Common myeloid progenitor, CD34-positive (primary cell): Measurements from ENCODE around the gene POU3F4. TPM values are rescaled to one million over a fixed set of nuclear protein-coding genes. Genes with fewer than 3 reads are reported as not detected.

Experiments used
- CTCF ChIA-PET: fragments of 350-600 bp; sonication (Branson Sonifier 250); formaldehyde crosslinking; loops from one replicate; lab custom pipeline; 2021; ENCODE audit warnings: antibody characterized with exemption; lab: Charles Lee
- POLR2A ChIA-PET: fragments of 350-600 bp; sonication (Branson Sonifier 250); formaldehyde crosslinking; loops from one replicate; lab custom pipeline; 2021; ENCODE audit warnings: antibody characterized with exemption; lab: Charles Lee
- DNase-seq, 3 donors: peaks; one replicate each; pipeline versions ENCODE4 v3.0.0 to v3.0.0-alpha.2; 2013
- H3K27ac ChIP-seq, 2 experiments: 1 replicate in 1 of 2; 2 replicates in 1 of 2; pipeline ENCODE4 v1.7.0; 2013; ENCODE audit warnings: inconsistent platforms in 2 of 2, low read length in 2 of 2, mild to moderate bottlenecking in 2 of 2, low read depth in 1 of 2, moderate library complexity in 1 of 2; ENCODE audit not compliant: severe bottlenecking in 2 of 2, insufficient read depth in 1 of 2, poor library complexity in 1 of 2
- H3K27me3 ChIP-seq, 5 experiments: replicated peaks in 2 of 5; 1 replicate in 3 of 5; 2 replicates in 2 of 5; pipeline versions ENCODE4 v1.6.1 to v1.7.0; 2013; ENCODE audit warnings: low read length in 4 of 5, mild to moderate bottlenecking in 2 of 5, moderate library complexity in 2 of 5, inconsistent platforms in 1 of 5; ENCODE audit not compliant: insufficient read depth in 5 of 5, control insufficient read depth in 4 of 5
- H3K36me3 ChIP-seq, 4 experiments: 1 replicate in 2 of 4; 2 replicates in 2 of 4; pipeline versions ENCODE4 v1.6.1 to v1.7.0; 2013; ENCODE audit warnings: low read length in 3 of 4, control low read depth in 1 of 4, mild to moderate bottlenecking in 1 of 4; ENCODE audit not compliant: control insufficient read depth in 4 of 4, insufficient read depth in 4 of 4
- H3K4me1 ChIP-seq, 4 experiments: 1 replicate in 3 of 4; 2 replicates in 1 of 4; pipeline versions ENCODE4 v1.6.1 to v1.7.1; 2013; ENCODE audit warnings: low read length in 3 of 4, mild to moderate bottlenecking in 3 of 4, control low read depth in 1 of 4, inconsistent platforms in 1 of 4, moderate library complexity in 1 of 4; ENCODE audit not compliant: control insufficient read depth in 4 of 4, insufficient read depth in 4 of 4; ENCODE audit errors: control extremely low read depth in 1 of 4
- H3K4me3 ChIP-seq, 7 experiments: 1 replicate in 4 of 7; 2 replicates in 3 of 7; pipeline versions ENCODE4 v1.5.1 to v1.7.0; 2013; ENCODE audit warnings: mild to moderate bottlenecking in 7 of 7, low read length in 6 of 7, moderate library complexity in 6 of 7, inconsistent platforms in 2 of 7, low read depth in 2 of 7, control low read depth in 1 of 7; ENCODE audit not compliant: insufficient read depth in 4 of 7, control insufficient read depth in 1 of 7; ENCODE audit errors: extremely low read depth in 1 of 7
- H3K9me3 ChIP-seq, 5 experiments: 1 replicate in 4 of 5; 2 replicates in 1 of 5; pipeline versions ENCODE4 v1.6.1 to v1.7.1; 2013; ENCODE audit warnings: low read length in 4 of 5, mild to moderate bottlenecking in 2 of 5, inconsistent platforms in 1 of 5, low read depth in 1 of 5, moderate library complexity in 1 of 5; ENCODE audit not compliant: control insufficient read depth in 4 of 5, insufficient read depth in 2 of 5; ENCODE audit errors: control extremely low read depth in 1 of 5
- WGBS: methylation state at CpG from one replicate; pipeline ENCODE4 v1.1.5; 2013; ENCODE audit not compliant: insufficient coverage; 5-methylcytosine and 5-hydroxymethylcytosine counted together
- polyA plus RNA-seq: library from polyadenylated mRNA; unstranded; fragments of 120-200 nt; gene quantifications from one replicate; pipeline ENCODE4 v1.2.1, GENCODE V29; 2013

Gene POU3F4
- not detected for polyA plus RNA-seq

GRCh38 chrX:83508006-83508405 is at the start of gene POU3F4:
TSS of gene POU3F4 (plus strand) at chrX:83508290. CDS start at chrX:83508325, 35 bp downstream.
- Histone ChIP-seq H3K9me3 (peaks cover 0 to 10% (median 3%) of the 10 kb centered on the region in 5 experiments), H3K27ac (no peak within 1 kb of the TSS), H3K27me3 (peaks cover 9 to 94% (median 50%) of the 10 kb centered on the region in 5 experiments), H3K4me1 (peaks cover 0 to 16% (median 8%) of the 10 kb centered on the region in 4 experiments), H3K36me3 (no peaks in the 10 kb centered on the region), H3K4me3 (peak within 1 kb of the TSS in 1 of 7 experiments; percentile 5)
- ChIA-PET POLR2A (no interaction called here), CTCF (no interaction called here)
- peak; percentile 25 to 62 (median 47) for DNase-seq
- 40% methylated on average over 20 of the region's 25 CpGs for WGBS

GRCh38 chrX:83469551-83469950 is 38.5 kb upstream of the POU3F4 start:
- Histone ChIP-seq H3K36me3 (no peaks in the 10 kb centered on the region), H3K9me3 (no peaks in the 10 kb centered on the region), H3K4me1 (no peaks in the 10 kb centered on the region), H3K4me3 (no peak overlapping the region), H3K27ac (no peak overlapping the region), H3K27me3 (no peaks in the 10 kb centered on the region)
- peak; percentile 36 to 70 (median 62) for DNase-seq
- ChIA-PET POLR2A (no interaction called here), CTCF (interaction anchor here (0.7 to 2.6 kb wide), 7 partner anchors 13 to 169 kb away, joined by 3 to 10 read pairs (median 3); no protein-coding TSS in a partner anchor)

GRCh38 chrX:83495898-83496297 is 12.2 kb upstream of the POU3F4 start:
- H3K4me3 ChIP-seq = no peak overlapping the region
- H3K27ac ChIP-seq = no peak overlapping the region
- H3K4me1 ChIP-seq = no peaks in the 10 kb centered on the region
- no peaks in the 10 kb centered on the region for H3K36me3 ChIP-seq
- CTCF ChIA-PET = no interaction called here
- POLR2A ChIA-PET = no interaction called here
- H3K9me3 ChIP-seq = no peaks in the 10 kb centered on the region
- DNase-seq = no peak
- 38% methylated on average over 1 of the region's 2 CpGs for WGBS
- peaks cover 0 to 17% (median 12%) of the 10 kb centered on the region in 5 experiments for H3K27me3 ChIP-seq

DNA sequence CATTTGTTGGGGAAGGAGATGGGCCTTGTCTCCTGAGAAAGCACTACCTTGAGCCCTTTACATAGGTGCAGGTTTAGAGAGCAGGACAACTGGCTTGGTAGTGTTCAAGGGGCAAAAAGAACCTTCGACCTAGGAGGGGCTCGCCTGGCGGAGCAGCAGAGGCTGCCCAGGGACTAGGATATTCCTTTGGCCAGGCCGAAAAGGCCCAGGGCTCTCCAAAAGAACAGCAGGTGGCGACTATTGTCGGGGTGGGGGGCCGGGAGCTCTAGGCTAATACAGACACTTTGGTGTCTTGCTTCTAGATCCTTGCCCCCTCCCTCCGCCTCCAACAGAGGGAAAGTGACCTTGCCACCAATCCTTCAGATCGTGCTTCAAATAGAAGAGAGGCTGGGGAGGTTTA is 7.1 kb upstream of the POU3F4 start:
- CTCF ChIA-PET = no interaction called here
- Histone ChIP-seq H3K4me1 (no peaks in the 10 kb centered on the region), H3K27ac (no peak overlapping the region), H3K4me3 (no peak overlapping the region), H3K36me3 (no peaks in the 10 kb centered on the region), H3K9me3 (peaks cover 0 to 1% (median 0%) of the 10 kb centered on the region in 5 experiments), H3K27me3 (peaks cover 3 to 63% (median 45%) of the 10 kb centered on the region in 5 experiments)
- POLR2A ChIA-PET = no interaction called here
- DNase-seq = no peak
- 35% methylated on average over 5 of the region's 9 CpGs for WGBS

DNA sequence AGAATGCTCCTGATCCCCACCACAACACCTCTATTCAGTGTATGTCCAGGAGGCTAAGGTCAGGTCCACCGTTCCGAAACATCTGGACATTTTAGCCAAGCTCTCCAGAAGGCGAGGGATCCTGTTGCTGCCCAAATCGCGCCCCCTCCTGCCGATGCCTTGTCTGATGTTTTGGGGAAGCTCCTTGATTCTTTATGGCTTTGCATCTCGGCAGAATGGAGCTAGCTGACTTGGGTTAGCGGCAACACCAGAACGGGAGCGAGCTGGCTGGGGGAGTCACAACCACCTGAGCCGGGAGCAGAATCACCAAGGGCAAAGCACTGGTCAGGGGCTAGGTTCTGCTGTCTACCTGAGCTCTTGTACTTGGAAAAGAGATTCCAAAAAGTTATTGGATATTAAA is 6.6 kb upstream of the POU3F4 start:
- WGBS = 27% methylated on average over 11 of the region's 11 CpGs
- H3K4me1 ChIP-seq = no peaks in the 10 kb centered on the region
- ChIA-PET POLR2A (no interaction called here), CTCF (no interaction called here)
- H3K27ac ChIP-seq = no peak overlapping the region
- peaks cover 3 to 67% (median 48%) of the 10 kb centered on the region in 5 experiments for H3K27me3 ChIP-seq
- H3K36me3 ChIP-seq = no peaks in the 10 kb centered on the region
- H3K4me3 ChIP-seq = no peak overlapping the region
- H3K9me3 ChIP-seq = peaks cover 0 to 1% (median 0%) of the 10 kb centered on the region in 5 experiments
- DNase-seq = no peak

DNA sequence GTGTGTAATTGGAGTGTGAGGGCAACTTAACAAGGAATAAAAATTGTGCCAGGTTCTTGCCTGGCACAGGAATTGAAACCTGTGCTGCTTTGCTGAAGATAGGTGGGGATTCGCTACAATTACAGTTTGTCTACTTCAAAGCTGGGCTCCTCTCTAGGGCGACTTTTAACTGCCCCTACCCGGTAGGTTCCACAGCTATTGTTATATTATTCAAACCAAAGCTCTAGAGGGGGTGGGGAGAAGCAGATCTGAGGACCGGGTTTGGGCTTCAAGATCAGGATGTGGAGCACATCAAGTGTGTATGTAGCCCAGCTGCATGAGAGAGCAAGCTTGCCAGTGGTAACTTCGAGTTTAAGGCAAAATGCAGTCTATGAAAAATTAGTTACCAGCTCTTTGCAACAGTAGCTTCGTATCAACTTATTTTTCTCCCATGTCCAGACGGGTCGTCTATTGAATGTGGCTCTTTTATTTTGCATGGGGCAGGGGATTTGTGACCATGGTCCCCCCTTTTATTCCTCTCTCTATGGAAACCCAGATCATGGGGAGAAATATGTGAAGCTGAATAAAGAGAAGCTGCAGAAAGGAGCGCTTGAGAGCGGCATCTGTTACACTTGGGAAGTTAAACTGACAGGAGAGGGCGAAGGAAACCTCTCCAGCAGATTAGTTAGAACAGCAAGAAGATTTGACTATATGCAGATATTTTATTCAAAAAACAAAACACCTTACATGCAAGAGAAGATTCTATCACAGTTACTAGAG is 3.2 kb upstream of the POU3F4 start:
- ChIA-PET POLR2A (no interaction called here), CTCF (interaction anchor here (0.9 kb wide), 1 partner anchor 35 kb away, joined by 3 read pairs; no protein-coding TSS in a partner anchor)
- H3K4me1 ChIP-seq = peaks cover 0 to 9% (median 3%) of the 10 kb centered on the region in 4 experiments
- H3K4me3 ChIP-seq = no peak overlapping the region
- H3K27me3 ChIP-seq = peaks cover 6 to 96% (median 53%) of the 10 kb centered on the region in 5 experiments
- H3K9me3 ChIP-seq = peaks cover 0 to 10% (median 3%) of the 10 kb centered on the region in 5 experiments
- no peak for DNase-seq
- WGBS = 21% methylated on average over 3 of the region's 11 CpGs
- no peak overlapping the region for H3K27ac ChIP-seq
- no peaks in the 10 kb centered on the region for H3K36me3 ChIP-seq
